Mammary epithelial cell (primary cell): ENCODE data around the gene ARHGEF12.

Source experiments
- EZH2 ChIP-seq: IDR thresholded peaks from 2 replicates; pipeline ENCODE4 v1.6.1; 2012; ENCODE audit warnings: low read length, inconsistent platforms, borderline replicate concordance
- TF ChIP-seq, protein P1 (sequence below), 2 donors: IDR thresholded peaks in 1 of 2; conservative IDR thresholded peaks in 1 of 2; 2 replicates each; pipeline ENCODE4 v1.5.1; 2011 to 2012; ENCODE audit warnings: inconsistent platforms in 2 of 2, low read length in 2 of 2, mild to moderate bottlenecking in 2 of 2, control low read depth in 1 of 2, low read depth in 1 of 2; ENCODE audit not compliant: insufficient read depth in 1 of 2; ENCODE audit errors: extremely low read depth in 1 of 2

DNA sequence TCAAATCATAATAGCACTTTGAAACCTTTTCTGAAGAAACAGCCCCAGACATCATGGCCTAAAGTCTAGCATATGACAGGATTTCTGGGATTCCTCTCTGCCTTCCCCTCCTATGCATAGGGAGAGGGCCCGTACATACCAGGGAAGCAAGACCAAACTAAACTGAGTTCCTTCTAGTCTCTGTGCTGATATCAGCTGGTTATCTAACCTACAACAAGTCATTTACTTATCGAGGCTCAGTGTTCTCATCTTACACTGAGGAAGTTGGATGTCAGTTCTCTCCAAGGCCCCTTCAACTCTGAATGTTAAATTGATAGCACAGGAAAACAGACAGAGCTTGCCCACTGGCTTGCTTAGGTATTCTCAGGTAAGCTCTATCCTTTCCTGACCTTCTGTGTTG, 158.4 kb downstream of the ARHGEF12 start:
- no peak for TF ChIP-seq EZH2
- TF ChIP-seq, protein P1, sequence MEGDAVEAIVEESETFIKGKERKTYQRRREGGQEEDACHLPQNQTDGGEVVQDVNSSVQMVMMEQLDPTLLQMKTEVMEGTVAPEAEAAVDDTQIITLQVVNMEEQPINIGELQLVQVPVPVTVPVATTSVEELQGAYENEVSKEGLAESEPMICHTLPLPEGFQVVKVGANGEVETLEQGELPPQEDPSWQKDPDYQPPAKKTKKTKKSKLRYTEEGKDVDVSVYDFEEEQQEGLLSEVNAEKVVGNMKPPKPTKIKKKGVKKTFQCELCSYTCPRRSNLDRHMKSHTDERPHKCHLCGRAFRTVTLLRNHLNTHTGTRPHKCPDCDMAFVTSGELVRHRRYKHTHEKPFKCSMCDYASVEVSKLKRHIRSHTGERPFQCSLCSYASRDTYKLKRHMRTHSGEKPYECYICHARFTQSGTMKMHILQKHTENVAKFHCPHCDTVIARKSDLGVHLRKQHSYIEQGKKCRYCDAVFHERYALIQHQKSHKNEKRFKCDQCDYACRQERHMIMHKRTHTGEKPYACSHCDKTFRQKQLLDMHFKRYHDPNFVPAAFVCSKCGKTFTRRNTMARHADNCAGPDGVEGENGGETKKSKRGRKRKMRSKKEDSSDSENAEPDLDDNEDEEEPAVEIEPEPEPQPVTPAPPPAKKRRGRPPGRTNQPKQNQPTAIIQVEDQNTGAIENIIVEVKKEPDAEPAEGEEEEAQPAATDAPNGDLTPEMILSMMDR (conservative IDR thresholded peaks at IDR 0.05 in 1 of 2, IDR thresholded peaks at IDR 0.05 in 1 of 2; ENCODE audit: extremely low read depth in 1 of 2, insufficient read depth in 1 of 2, low read depth in 1 of 2, low read length in 2 of 2) = no peak
